Mesenchymal stem cell (in vitro differentiated cells and primary cell): ENCODE measurements around the gene TDP2.
"Not testable (repeated sequence)": the region's sequence is repeated elsewhere in the genome, so short reads cannot be mapped to it uniquely, and the experiment has no call there.

Source experiments
- DNase-seq: peaks from one replicate; pipeline ENCODE4 v3.0.0-alpha.2; 2013
- H2AFZ ChIP-seq: one replicate; pipeline ENCODE4 v1.6.1; 2013; ENCODE audit warnings: low read depth, mild to moderate bottlenecking, control low read depth, inconsistent platforms, low read length, moderate library complexity
- H2AK5ac ChIP-seq: 2 replicates; pipeline ENCODE4 v1.6.1; 2013; ENCODE audit warnings: low read length, moderate library complexity, mild to moderate bottlenecking, inconsistent platforms; ENCODE audit not compliant: severe bottlenecking
- H2BK120ac ChIP-seq: one replicate; pipeline ENCODE4 v1.6.1; 2013; ENCODE audit warnings: low read depth, mild to moderate bottlenecking, inconsistent platforms, low read length, moderate library complexity
- H2BK12ac ChIP-seq, 2 experiments: one replicate each; pipeline ENCODE4 v1.6.1; 2013; ENCODE audit warnings: inconsistent platforms in 2 of 2, low read length in 2 of 2, mild to moderate bottlenecking in 2 of 2, moderate library complexity in 2 of 2, control low read depth in 1 of 2
- H2BK15ac ChIP-seq: one replicate; pipeline ENCODE4 v1.6.1; 2013; ENCODE audit warnings: mild to moderate bottlenecking, low read depth, inconsistent platforms; ENCODE audit not compliant: poor library complexity, severe bottlenecking
- H2BK5ac ChIP-seq: 2 replicates; pipeline ENCODE4 v1.6.1; 2013; ENCODE audit warnings: low read depth, mild to moderate bottlenecking, low read length, control low read depth, inconsistent platforms; ENCODE audit not compliant: poor library complexity, severe bottlenecking
- H3K14ac ChIP-seq, 2 experiments: one replicate each; pipeline ENCODE4 v1.6.1; 2013; ENCODE audit warnings: inconsistent platforms in 2 of 2, low read length in 2 of 2, control low read depth in 1 of 2, mild to moderate bottlenecking in 1 of 2, moderate library complexity in 1 of 2
- H3K18ac ChIP-seq, 2 experiments: one replicate each; pipeline ENCODE4 v1.6.1; 2013; ENCODE audit warnings: inconsistent platforms in 2 of 2, low read length in 2 of 2, control low read depth in 1 of 2, low read depth in 1 of 2, mild to moderate bottlenecking in 1 of 2
- H3K23ac ChIP-seq, 2 experiments: one replicate each; pipeline ENCODE4 v1.6.1; 2013; ENCODE audit warnings: inconsistent platforms in 2 of 2, low read length in 2 of 2, mild to moderate bottlenecking in 2 of 2, moderate library complexity in 2 of 2, control low read depth in 1 of 2
- H3K27ac ChIP-seq: 2 replicates; pipeline ENCODE4 v1.5.1; 2013; ENCODE audit warnings: mild to moderate bottlenecking, moderate library complexity, low read length, control low read depth, inconsistent platforms; ENCODE audit not compliant: poor library complexity, severe bottlenecking
- H3K27me3 ChIP-seq, 2 experiments: 2 replicates each; pipeline versions ENCODE4 v1.6.1 to v1.7.0; 2013; ENCODE audit warnings: low read length in 2 of 2, mild to moderate bottlenecking in 2 of 2, moderate library complexity in 2 of 2, control low read depth in 1 of 2, inconsistent platforms in 1 of 2; ENCODE audit not compliant: control insufficient read depth in 1 of 2, insufficient read depth in 1 of 2
- H3K36me3 ChIP-seq, 2 experiments: 2 replicates each; pipeline versions ENCODE4 v1.6.1 to v1.7.0; 2013; ENCODE audit warnings: low read length in 2 of 2, control low read depth in 1 of 2, inconsistent platforms in 1 of 2, low read depth in 1 of 2, mild to moderate bottlenecking in 1 of 2; ENCODE audit not compliant: insufficient read depth in 2 of 2, control insufficient read depth in 1 of 2
- H3K4ac ChIP-seq, 2 experiments: one replicate each; pipeline ENCODE4 v1.6.1; 2013; ENCODE audit warnings: inconsistent platforms in 2 of 2, low read length in 2 of 2, mild to moderate bottlenecking in 2 of 2, moderate library complexity in 2 of 2, control low read depth in 1 of 2, low read depth in 1 of 2
- H3K4me1 ChIP-seq: 2 replicates; pipeline ENCODE4 v1.6.1; 2013; ENCODE audit warnings: low read depth, low read length, control low read depth; ENCODE audit not compliant: control insufficient read depth, insufficient read depth
- H3K4me2 ChIP-seq: 2 replicates; pipeline ENCODE4 v1.6.1; 2013; ENCODE audit warnings: low read length, mild to moderate bottlenecking, inconsistent platforms; ENCODE audit not compliant: poor library complexity, severe bottlenecking
- H3K4me3 ChIP-seq, 2 experiments: 2 replicates each; pipeline versions ENCODE4 v1.5.1 to v1.7.0; 2013; ENCODE audit warnings: low read length in 2 of 2, mild to moderate bottlenecking in 2 of 2, control low read depth in 1 of 2, low read depth in 1 of 2; ENCODE audit not compliant: insufficient read depth in 1 of 2
- H3K79me1 ChIP-seq: replicated peaks from 2 replicates; pipeline ENCODE4 v1.6.1; 2013; ENCODE audit warnings: mild to moderate bottlenecking, control low read depth, low read length, inconsistent platforms; ENCODE audit not compliant: poor library complexity, severe bottlenecking
- H3K9ac ChIP-seq: 2 replicates; pipeline ENCODE4 v1.7.0; 2013; ENCODE audit warnings: mild to moderate bottlenecking, low read length, moderate library complexity
- H3K9me3 ChIP-seq: 2 replicates; pipeline ENCODE4 v1.7.0; 2013; ENCODE audit warnings: mild to moderate bottlenecking, low read length; ENCODE audit not compliant: control insufficient read depth
- H4K8ac ChIP-seq: one replicate; pipeline ENCODE4 v1.6.1; 2013; ENCODE audit warnings: inconsistent platforms, mild to moderate bottlenecking, low read length, moderate library complexity
- H4K91ac ChIP-seq: one replicate; pipeline ENCODE4 v1.6.1; 2013; ENCODE audit warnings: mild to moderate bottlenecking, low read length, inconsistent platforms
- WGBS: methylation state at CpG from one replicate; pipeline ENCODE4 v1.1.7; 2013; ENCODE audit warnings: mixed read lengths; 5-methylcytosine and 5-hydroxymethylcytosine counted together

Gene TDP2

GRCh38 chr6:24680582-24680981, 13.9 kb upstream of the TDP2 start:
- Histone ChIP-seq H3K14ac (no peak overlapping the region), H3K27ac (no peak overlapping the region), H2AK5ac (no peak overlapping the region), H3K4me3 (no peak overlapping the region), H3K4me2 (no peak overlapping the region), H3K79me1 (peaks cover 8% of the 10 kb centered on the region), H2BK12ac (no peak overlapping the region), H4K8ac (no peak overlapping the region), H3K4ac (no peak overlapping the region), H3K9ac (no peak overlapping the region), H2BK5ac (no peak overlapping the region), H3K9me3 (no peaks in the 10 kb centered on the region), H2AFZ (no peak overlapping the region), H2BK120ac (no peak overlapping the region), H3K27me3 (no peaks in the 10 kb centered on the region), H3K23ac (no peak overlapping the region), H3K18ac (no peak overlapping the region), H3K4me1 (no peaks in the 10 kb centered on the region), H4K91ac (no peak overlapping the region), H2BK15ac (no peak overlapping the region), H3K36me3 (no peaks in the 10 kb centered on the region)
- WGBS = 87% methylated on average over 6 of the region's 7 CpGs
- DNase-seq = no peak

GRCh38 chr6:24678792-24679352, 12.2 kb upstream of the TDP2 start:
- H2BK120ac ChIP-seq, DNase-seq, H3K14ac ChIP-seq, H3K4me1 ChIP-seq, H4K8ac ChIP-seq, H3K4me2 ChIP-seq, H2BK12ac ChIP-seq, H3K9ac ChIP-seq, H3K9me3 ChIP-seq, H3K27me3 ChIP-seq, H3K23ac ChIP-seq, H2BK15ac ChIP-seq, H4K91ac ChIP-seq, H2AK5ac ChIP-seq, H3K18ac ChIP-seq, H3K36me3 ChIP-seq, H2BK5ac ChIP-seq, H3K27ac ChIP-seq, H2AFZ ChIP-seq, H3K4me3 ChIP-seq, H3K4ac ChIP-seq, H3K79me1 ChIP-seq: not testable (repeated sequence)
- WGBS = 93% methylated on average over 10 of the region's 11 CpGs

GRCh38 chr6:24673625-24674024, 6.9 kb upstream of the TDP2 start:
- Histone ChIP-seq H4K91ac (no peak overlapping the region), H3K23ac (no peak overlapping the region), H3K9ac (no peak overlapping the region), H3K4ac (no peak overlapping the region), H2AK5ac (no peak overlapping the region), H3K27ac (no peak overlapping the region), H2BK12ac (no peak overlapping the region), H4K8ac (no peak overlapping the region), H3K27me3 (no peaks in the 10 kb centered on the region), H3K79me1 (peaks cover 5% of the 10 kb centered on the region), H3K9me3 (peaks cover 12% of the 10 kb centered on the region), H3K4me3 (no peak overlapping the region), H3K18ac (no peak overlapping the region), H2BK15ac (no peak overlapping the region), H3K4me1 (no peaks in the 10 kb centered on the region), H2BK120ac (no peak overlapping the region), H2AFZ (no peak overlapping the region), H3K36me3 (peaks cover 0 to 6% of the 10 kb centered on the region in 2 experiments), H3K14ac (no peak overlapping the region), H2BK5ac (no peak overlapping the region), H3K4me2 (no peak overlapping the region)
- no CpG with 5 or more reads among the region's 2 CpGs for WGBS
- DNase-seq = no peak

GRCh38 chr6:24672620-24673182, 6.0 kb upstream of the TDP2 start:
- H3K36me3 ChIP-seq = peaks cover 0 to 6% of the 10 kb centered on the region in 2 experiments
- WGBS = 95% methylated on average over 5 of the region's 6 CpGs
- no peak for DNase-seq

More at GRCh38 chr6:24672620-24673182, 6.0 kb upstream of the TDP2 start:
- H2BK12ac ChIP-seq = no peak overlapping the region
- peaks cover 12% of the 10 kb centered on the region for H3K9me3 ChIP-seq
- no peak overlapping the region for H3K23ac ChIP-seq
- no peak overlapping the region for H3K4me3 ChIP-seq
- H3K18ac ChIP-seq = no peak overlapping the region
- H3K27me3 ChIP-seq = no peaks in the 10 kb centered on the region
- H4K91ac ChIP-seq = no peak overlapping the region
- H2BK15ac ChIP-seq = no peak overlapping the region
- H3K4me2 ChIP-seq = no peak overlapping the region
- no peak overlapping the region for H2BK120ac ChIP-seq
- H3K79me1 ChIP-seq = peaks cover 5% of the 10 kb centered on the region
- no peak overlapping the region for H2BK5ac ChIP-seq
- H3K9ac ChIP-seq = no peak overlapping the region
- no peak overlapping the region for H3K4ac ChIP-seq
- no peak overlapping the region for H3K27ac ChIP-seq
- H3K14ac ChIP-seq = no peak overlapping the region
- H2AK5ac ChIP-seq = no peak overlapping the region
- no peak overlapping the region for H4K8ac ChIP-seq
- H2AFZ ChIP-seq = no peak overlapping the region
- peaks cover 5% of the 10 kb centered on the region for H3K4me1 ChIP-seq
